ENCODE results near the gene THUMPD3.

THUMPD3 gene

DNA sequence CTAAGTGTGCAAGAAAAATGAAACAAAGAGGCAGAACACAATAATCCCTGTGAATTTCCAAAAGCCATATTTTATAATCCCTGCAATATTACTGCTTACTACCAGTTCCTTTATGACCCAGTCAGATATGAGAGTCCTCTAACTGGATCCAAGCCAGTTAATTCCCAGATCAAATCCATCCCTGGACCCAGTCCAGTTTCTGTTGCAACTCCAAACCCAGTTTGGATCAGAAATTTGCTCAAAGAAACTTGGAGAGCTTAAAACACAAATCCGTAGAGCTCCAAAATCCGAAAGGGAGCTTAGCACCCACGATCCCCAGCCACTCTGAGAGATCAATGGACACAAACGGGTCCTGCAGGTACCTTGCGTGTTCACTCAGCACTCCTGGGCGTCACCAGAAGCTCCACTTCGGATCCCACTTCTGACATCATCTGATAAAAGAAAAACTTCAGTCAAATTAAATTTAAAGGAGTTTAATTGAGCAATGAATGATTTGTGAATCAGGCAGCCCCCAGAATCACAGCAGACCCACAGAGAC, 32.6 kb upstream of the THUMPD3 start:
- no peak for DNase-seq (ENCODE audit: low read depth, low spot score)
- ChIA-PET POLR2A (no interaction called here), CTCF (interaction anchor here (2.1 kb wide), 1 partner anchor 22 kb away, joined by 7 read pairs; no protein-coding TSS in a partner anchor)
- TF ChIP-seq, protein P1, sequence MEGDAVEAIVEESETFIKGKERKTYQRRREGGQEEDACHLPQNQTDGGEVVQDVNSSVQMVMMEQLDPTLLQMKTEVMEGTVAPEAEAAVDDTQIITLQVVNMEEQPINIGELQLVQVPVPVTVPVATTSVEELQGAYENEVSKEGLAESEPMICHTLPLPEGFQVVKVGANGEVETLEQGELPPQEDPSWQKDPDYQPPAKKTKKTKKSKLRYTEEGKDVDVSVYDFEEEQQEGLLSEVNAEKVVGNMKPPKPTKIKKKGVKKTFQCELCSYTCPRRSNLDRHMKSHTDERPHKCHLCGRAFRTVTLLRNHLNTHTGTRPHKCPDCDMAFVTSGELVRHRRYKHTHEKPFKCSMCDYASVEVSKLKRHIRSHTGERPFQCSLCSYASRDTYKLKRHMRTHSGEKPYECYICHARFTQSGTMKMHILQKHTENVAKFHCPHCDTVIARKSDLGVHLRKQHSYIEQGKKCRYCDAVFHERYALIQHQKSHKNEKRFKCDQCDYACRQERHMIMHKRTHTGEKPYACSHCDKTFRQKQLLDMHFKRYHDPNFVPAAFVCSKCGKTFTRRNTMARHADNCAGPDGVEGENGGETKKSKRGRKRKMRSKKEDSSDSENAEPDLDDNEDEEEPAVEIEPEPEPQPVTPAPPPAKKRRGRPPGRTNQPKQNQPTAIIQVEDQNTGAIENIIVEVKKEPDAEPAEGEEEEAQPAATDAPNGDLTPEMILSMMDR (IDR thresholded peaks at IDR 0.05; ENCODE audit: insufficient read depth, low read length, missing control alignments): no peak
- no peak overlapping the region for H3K4me3 ChIP-seq (ENCODE audit: low read depth, low read length)

DNA sequence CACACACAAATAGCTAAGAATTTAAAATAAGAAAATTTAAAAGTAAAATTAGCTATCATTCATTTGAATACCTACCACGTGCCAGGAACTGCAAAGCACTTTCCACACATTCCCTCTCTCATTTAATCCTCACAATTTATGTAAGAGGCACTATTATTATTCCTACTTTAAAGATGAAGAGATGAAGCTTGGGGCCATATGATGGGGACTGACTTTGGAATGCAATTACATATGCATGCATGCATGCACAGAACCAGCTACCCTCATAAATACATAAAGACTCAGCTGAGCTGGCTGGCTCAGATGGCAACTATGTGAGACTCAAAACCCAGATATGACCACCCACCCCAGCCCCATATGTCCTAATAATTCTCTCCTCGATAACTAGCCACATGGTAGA, 31.7 kb upstream of the THUMPD3 start:
- DNase-seq (ENCODE audit: low read depth, low spot score): no peak
- POLR2A ChIA-PET: no interaction called here
- TF ChIP-seq, protein P1 (IDR thresholded peaks at IDR 0.05; ENCODE audit: insufficient read depth, low read length, missing control alignments): no peak
- CTCF ChIA-PET: interaction anchor here (0.6 to 0.8 kb wide), 2 partner anchors 22 to 51 kb away, joined by 3 to 4 read pairs; no protein-coding TSS in a partner anchor
- no peak overlapping the region for H3K4me3 ChIP-seq (ENCODE audit: low read depth, low read length)

DNA sequence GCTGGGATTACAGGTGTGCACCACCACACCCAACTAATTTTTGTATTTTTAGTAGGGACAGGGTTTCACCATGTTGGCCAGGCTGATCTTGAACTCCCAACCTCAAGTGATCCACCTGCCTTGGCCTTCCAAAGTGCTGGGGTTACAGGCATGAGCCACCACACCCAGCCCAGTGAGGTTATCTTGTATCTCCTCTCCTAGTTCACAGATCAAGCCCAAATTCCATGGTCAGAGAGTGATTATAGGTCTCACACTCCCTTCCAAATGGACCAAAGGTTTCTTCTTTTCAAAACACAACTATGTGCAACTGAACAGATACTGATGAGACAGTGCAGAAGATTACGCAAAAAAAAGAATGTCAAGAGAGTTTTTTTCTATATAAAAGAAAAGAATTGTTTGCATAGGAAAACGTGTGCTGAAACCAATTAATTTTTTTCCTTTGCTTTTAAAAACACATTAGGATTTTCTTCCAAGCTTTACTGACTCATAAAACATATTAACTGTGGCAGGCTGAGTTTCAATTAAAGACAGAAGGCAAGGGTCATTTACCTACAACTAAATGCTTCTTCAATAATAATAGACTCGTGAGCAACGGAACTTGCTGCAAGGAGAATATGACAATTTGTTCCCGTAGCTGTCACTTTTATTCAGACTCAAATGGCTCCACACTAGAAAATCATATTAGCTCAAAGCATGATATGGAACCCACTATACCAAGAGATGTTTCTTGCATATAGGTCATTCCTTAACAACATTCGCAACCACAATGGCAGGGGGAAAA, 30.4 kb upstream of the THUMPD3 start:
- DNase-seq (ENCODE audit: low read depth, low spot score): no peak
- TF ChIP-seq, protein P1 (IDR thresholded peaks at IDR 0.05; ENCODE audit: insufficient read depth, low read length, missing control alignments): no peak
- POLR2A ChIA-PET: no interaction called here
- H3K4me3 ChIP-seq (ENCODE audit: low read depth, low read length): no peak overlapping the region
- CTCF ChIA-PET: interaction anchor here (0.7 to 1.2 kb wide), 2 partner anchors 21 to 30 kb away, joined by 3 read pairs; no protein-coding TSS in a partner anchor

DNA sequence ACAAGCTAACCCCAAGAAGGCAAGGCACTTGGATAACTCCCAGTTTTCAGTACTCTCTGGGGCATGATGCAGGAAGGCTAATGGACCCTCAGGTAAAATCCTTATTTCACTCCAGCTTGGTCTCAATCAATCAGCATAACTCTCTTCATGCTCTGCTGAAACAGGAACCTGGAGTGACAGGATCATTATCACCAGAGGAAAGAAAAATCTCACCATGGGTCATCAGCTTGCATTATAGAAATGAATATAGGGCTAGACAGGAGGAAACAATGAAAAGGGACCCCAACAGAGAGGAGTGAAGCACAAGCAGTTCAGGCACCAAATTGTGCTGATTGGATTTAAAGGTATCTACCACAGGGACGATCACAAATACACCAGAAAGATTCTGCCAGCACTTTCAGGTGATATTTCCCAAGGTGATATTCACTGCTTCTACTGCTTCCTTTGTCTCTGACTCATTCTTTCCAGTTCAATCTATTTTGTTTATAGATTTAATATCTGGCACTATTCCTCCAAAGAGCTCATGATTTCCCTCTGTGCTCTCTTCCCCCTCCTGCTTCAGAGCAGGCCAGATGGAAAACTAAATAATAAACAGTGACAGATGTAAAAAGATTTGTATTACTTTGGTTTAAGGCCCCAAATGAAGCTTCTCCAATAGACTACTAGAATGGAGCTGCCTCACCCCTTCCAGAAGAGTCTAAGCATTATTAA, 22.9 kb upstream of the THUMPD3 start:
- TF ChIP-seq, protein P1 (IDR thresholded peaks at IDR 0.05; ENCODE audit: insufficient read depth, low read length, missing control alignments): no peak
- CTCF ChIA-PET: interaction anchor here (1.4 to 2.7 kb wide), 2 partner anchors 9 to 13 kb away, joined by 3 to 18 read pairs; no protein-coding TSS in a partner anchor
- no peak overlapping the region for H3K4me3 ChIP-seq (ENCODE audit: low read depth, low read length)
- POLR2A ChIA-PET: no interaction called here
- no peak for DNase-seq (ENCODE audit: low read depth, low spot score)

DNA sequence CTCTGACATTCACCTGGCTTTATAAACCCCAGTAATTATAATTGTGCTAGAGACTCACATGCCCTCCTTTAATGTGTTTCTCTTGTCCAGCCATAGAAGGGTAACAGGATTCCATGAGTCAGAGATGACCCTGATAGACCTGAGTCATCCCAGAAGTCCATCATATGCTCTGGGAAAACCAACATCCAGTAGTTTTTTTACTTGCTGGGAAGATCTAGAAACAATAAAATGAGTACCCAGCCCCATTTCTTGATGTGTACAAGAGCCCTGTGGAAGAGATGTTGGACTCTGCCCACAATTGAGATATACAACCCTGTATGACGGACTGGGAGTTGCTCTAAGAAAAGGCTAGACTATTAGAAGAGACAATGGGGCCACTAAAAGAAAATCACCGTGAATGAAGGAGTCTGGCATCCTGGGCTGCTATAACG, 22.4 kb upstream of the THUMPD3 start:
- CTCF ChIA-PET: interaction anchor here (1.4 to 2.7 kb wide), 2 partner anchors 8 to 12 kb away, joined by 3 to 18 read pairs; no protein-coding TSS in a partner anchor

More for the DNA sequence above, 22.4 kb upstream of the THUMPD3 start:
- no peak overlapping the region for H3K4me3 ChIP-seq (ENCODE audit: low read depth, low read length)
- TF ChIP-seq, protein P1 (IDR thresholded peaks at IDR 0.05; ENCODE audit: insufficient read depth, low read length, missing control alignments): no peak
- DNase-seq (ENCODE audit: low read depth, low spot score): no peak
- POLR2A ChIA-PET: no interaction called here

Measured in AG04449 (cell line).